ENCODE measurements around the gene ASPG.

Gene ASPG

DNA sequence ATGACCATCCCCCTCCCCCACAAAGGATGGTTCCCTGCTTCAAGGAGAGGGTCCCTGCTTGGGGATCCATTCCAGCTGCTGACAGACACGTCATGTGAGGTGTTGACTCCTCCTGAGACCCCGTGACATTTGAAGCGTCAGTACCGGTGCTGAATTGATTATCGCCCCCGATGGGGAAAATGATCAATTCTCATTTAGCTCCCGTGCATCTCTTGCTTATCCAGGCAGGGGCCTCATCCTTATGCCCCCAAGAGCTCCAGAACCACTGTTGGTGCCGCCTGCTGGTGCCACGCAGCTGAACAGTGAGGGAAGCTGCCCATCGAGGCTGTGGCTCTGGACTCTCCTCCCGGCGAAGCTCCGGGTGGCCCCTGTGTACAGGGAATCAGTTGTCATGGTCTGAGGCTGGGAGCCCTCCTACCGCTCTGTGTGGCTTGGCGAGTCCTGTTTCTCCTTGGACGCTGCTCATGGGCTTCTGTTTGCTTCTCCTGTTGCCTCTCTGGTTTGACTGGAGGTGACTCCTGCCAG, 57.5 kb downstream of the ASPG start:
- TF ChIP-seq, protein P1, sequence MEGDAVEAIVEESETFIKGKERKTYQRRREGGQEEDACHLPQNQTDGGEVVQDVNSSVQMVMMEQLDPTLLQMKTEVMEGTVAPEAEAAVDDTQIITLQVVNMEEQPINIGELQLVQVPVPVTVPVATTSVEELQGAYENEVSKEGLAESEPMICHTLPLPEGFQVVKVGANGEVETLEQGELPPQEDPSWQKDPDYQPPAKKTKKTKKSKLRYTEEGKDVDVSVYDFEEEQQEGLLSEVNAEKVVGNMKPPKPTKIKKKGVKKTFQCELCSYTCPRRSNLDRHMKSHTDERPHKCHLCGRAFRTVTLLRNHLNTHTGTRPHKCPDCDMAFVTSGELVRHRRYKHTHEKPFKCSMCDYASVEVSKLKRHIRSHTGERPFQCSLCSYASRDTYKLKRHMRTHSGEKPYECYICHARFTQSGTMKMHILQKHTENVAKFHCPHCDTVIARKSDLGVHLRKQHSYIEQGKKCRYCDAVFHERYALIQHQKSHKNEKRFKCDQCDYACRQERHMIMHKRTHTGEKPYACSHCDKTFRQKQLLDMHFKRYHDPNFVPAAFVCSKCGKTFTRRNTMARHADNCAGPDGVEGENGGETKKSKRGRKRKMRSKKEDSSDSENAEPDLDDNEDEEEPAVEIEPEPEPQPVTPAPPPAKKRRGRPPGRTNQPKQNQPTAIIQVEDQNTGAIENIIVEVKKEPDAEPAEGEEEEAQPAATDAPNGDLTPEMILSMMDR (IDR thresholded peaks at IDR 0.05; ENCODE audit: insufficient read depth, low read length, poor library complexity, severe bottlenecking) = no peak
- no peak for TF ChIP-seq EZH2phosphoT487 (conservative IDR thresholded peaks at IDR 0.05; ENCODE audit: low read length)
- H2AFZ ChIP-seq (ENCODE audit: low read depth, low read length, severe bottlenecking) = no peak overlapping the region
- H3K27ac ChIP-seq (ENCODE audit: low read depth, low read length) = no peak overlapping the region
- no peak overlapping the region for H3K9ac ChIP-seq (ENCODE audit: low read length)
- H3K4me3 ChIP-seq (ENCODE audit: insufficient read depth, low read length, poor library complexity, severe bottlenecking) = no peak overlapping the region
- H3K9me3 ChIP-seq (ENCODE audit: insufficient read depth, low read length) = no peaks in the 10 kb centered on the region
- H3K27me3 ChIP-seq (ENCODE audit: low read length) = no peaks in the 10 kb centered on the region
- no peaks in the 10 kb centered on the region for H3K36me3 ChIP-seq (ENCODE audit: low read length)
- H3F3A ChIP-seq (ENCODE audit: insufficient read depth) = no peaks in the 10 kb centered on the region
- no peak overlapping the region for H3K4me2 ChIP-seq (ENCODE audit: low read depth, low read length, poor library complexity, severe bottlenecking)
- H3K79me2 ChIP-seq (ENCODE audit: insufficient read depth, low read length) = no peaks in the 10 kb centered on the region
- no peaks in the 10 kb centered on the region for H3K9me2 ChIP-seq (replicated peaks; ENCODE audit: insufficient read depth, low read length)
- no peaks in the 10 kb centered on the region for H4K20me1 ChIP-seq (ENCODE audit: low read depth, low read length)

DNA sequence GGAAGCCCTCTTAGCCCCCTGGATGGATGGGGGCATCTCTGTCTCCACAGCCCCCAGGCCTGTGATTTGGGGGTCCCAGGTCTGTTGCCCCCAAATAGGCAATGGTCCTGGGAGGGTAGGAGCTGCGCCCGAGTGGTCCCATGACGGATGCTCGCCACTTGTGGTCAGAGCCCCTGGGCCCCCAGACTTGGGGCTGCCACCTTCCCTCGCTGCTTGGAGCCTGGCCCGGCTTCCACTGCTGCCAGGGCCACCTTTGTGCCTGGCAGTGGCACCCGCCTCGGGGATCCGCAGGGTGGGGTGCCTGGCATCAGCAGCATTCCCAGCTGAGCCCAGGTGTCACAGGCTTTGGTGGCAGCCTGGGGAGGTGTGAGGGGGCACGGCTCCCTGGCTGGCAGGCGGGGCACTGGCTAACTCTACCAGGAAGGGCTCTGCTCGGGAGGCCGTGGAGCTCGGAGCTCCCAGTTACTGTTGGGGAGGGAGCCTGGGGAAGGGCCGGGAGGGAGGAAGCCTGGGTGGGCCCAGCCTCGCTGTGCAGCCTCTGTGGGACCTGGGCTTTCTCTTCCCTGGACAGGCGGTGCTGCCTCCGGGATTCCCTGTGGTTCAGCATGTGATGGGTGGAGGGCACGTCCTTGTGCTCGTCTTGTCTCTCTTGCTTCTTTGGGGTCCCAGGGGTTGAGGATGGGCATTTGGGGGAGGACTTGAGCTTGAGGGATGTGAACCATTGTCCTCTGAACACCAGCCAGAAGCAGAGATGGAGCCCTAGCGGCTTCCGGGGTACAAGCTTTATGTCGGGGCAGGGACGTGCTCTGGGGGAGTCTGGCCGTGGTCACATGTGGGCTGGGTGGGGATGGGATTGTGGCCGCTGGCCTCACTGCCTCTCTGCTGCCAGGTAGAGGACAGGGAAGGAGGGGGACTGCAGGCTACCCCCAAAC, 58.3 kb downstream of the ASPG start:
- H3K36me3 ChIP-seq (ENCODE audit: low read length) = no peaks in the 10 kb centered on the region
- H3K9me3 ChIP-seq (ENCODE audit: insufficient read depth, low read length) = no peaks in the 10 kb centered on the region
- H4K20me1 ChIP-seq (ENCODE audit: low read depth, low read length) = no peaks in the 10 kb centered on the region
- no peak overlapping the region for H3K4me3 ChIP-seq (ENCODE audit: insufficient read depth, low read length, poor library complexity, severe bottlenecking)
- no peak overlapping the region for H3K27ac ChIP-seq (ENCODE audit: low read depth, low read length)
- no peaks in the 10 kb centered on the region for H3K79me2 ChIP-seq (ENCODE audit: insufficient read depth, low read length)
- H3K9me2 ChIP-seq (replicated peaks; ENCODE audit: insufficient read depth, low read length) = no peaks in the 10 kb centered on the region
- no peak overlapping the region for H3K4me2 ChIP-seq (ENCODE audit: low read depth, low read length, poor library complexity, severe bottlenecking)
- no peak overlapping the region for H3K9ac ChIP-seq (ENCODE audit: low read length)
- no peaks in the 10 kb centered on the region for H3F3A ChIP-seq (ENCODE audit: insufficient read depth)
- TF ChIP-seq EZH2phosphoT487 (conservative IDR thresholded peaks at IDR 0.05; ENCODE audit: low read length) = no peak
- TF ChIP-seq, protein P1 (IDR thresholded peaks at IDR 0.05; ENCODE audit: insufficient read depth, low read length, poor library complexity, severe bottlenecking) = no peak
- no peak overlapping the region for H2AFZ ChIP-seq (ENCODE audit: low read depth, low read length, severe bottlenecking)
- H3K27me3 ChIP-seq (ENCODE audit: low read length) = no peaks in the 10 kb centered on the region

DNA sequence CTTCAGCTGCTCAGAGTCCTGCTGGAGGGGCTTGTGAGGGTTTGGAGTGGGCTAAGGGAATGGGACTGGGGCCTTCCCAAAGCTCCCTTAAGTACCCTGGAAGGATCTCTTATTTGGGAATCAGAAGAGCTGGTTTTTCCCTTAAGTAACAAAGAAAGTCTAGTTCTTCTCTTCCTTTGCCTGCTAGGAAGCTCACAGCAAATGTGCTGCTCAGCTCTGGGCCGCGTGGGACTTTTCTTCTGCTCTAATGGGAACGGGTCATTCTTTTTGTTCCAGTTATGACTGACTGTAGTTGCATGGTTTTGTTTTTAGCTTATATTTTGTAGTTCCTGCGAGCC, 58.9 kb downstream of the ASPG start:
- no peaks in the 10 kb centered on the region for H3K36me3 ChIP-seq (ENCODE audit: low read length)

More for the DNA sequence above, 58.9 kb downstream of the ASPG start:
- Histone ChIP-seq H4K20me1 (ENCODE audit: low read depth, low read length) (no peaks in the 10 kb centered on the region), H3K27me3 (ENCODE audit: low read length) (no peaks in the 10 kb centered on the region), H2AFZ (ENCODE audit: low read depth, low read length, severe bottlenecking) (no peak overlapping the region), H3K9me3 (ENCODE audit: insufficient read depth, low read length) (no peaks in the 10 kb centered on the region), H3K4me3 (ENCODE audit: insufficient read depth, low read length, poor library complexity, severe bottlenecking) (no peak overlapping the region), H3K9ac (ENCODE audit: low read length) (no peak overlapping the region), H3K4me2 (ENCODE audit: low read depth, low read length, poor library complexity, severe bottlenecking) (no peak overlapping the region), H3K9me2 (replicated peaks; ENCODE audit: insufficient read depth, low read length) (no peaks in the 10 kb centered on the region), H3F3A (ENCODE audit: insufficient read depth) (no peaks in the 10 kb centered on the region), H3K27ac (ENCODE audit: low read depth, low read length) (no peak overlapping the region), H3K79me2 (ENCODE audit: insufficient read depth, low read length) (no peaks in the 10 kb centered on the region)
- TF ChIP-seq, protein P1 (IDR thresholded peaks at IDR 0.05; ENCODE audit: insufficient read depth, low read length, poor library complexity, severe bottlenecking) = no peak
- TF ChIP-seq EZH2phosphoT487 (conservative IDR thresholded peaks at IDR 0.05; ENCODE audit: low read length) = no peak
